Prostate gland (tissue), 2 donors: ENCODE measurements around the gene CSH1. TPM values are rescaled to one million over a fixed set of nuclear protein-coding genes. Genes with fewer than 3 reads are reported as not detected.
"Not testable (repeated sequence)": the region's sequence is repeated elsewhere in the genome, so short reads cannot be mapped to it uniquely, and the experiment has no call there.

Source experiments
- DNase-seq: peaks from one replicate; pipeline ENCODE4 v3.0.0-alpha.2; 2019; ENCODE audit warnings: low spot score
- H3K27ac ChIP-seq, 2 donors: fragments of 200-600 bp; sonication (generic); 2 replicates each; pipeline ENCODE4 v1.5.1; 2017 to 2019
- H3K27me3 ChIP-seq: fragments of 200-600 bp; sonication (generic); replicated peaks from 2 replicates; pipeline ENCODE4 v1.5.1; 2019; ENCODE audit not compliant: insufficient read depth
- H3K36me3 ChIP-seq, 2 donors: fragments of 200-600 bp; sonication (generic); 1 replicate in 1 of 2; 2 replicates in 1 of 2; pipeline versions ENCODE4 v1.5.1 to v1.8.1; 2017 to 2019
- H3K4me1 ChIP-seq: fragments of 200-600 bp; sonication (generic); replicated peaks from 2 replicates; pipeline ENCODE4 v1.5.1; 2019
- H3K4me3 ChIP-seq, 2 donors: fragments of 200-600 bp; sonication (generic); 2 replicates each; pipeline ENCODE4 v1.5.1; 2017 to 2019
- H3K9me3 ChIP-seq: fragments of 200-600 bp; sonication (generic); 2 replicates; pipeline ENCODE4 v1.5.1; 2017
- POLR2A ChIP-seq: fragments of 450-650 bp; IDR thresholded peaks from one replicate; pipeline ENCODE4 v1.6.1; 2016; ENCODE audit warnings: antibody characterized with exemption, mild to moderate bottlenecking
- POLR2AphosphoS5 ChIP-seq: sonication (generic); formaldehyde crosslinking; IDR thresholded peaks from one replicate; pipeline ENCODE4 v1.6.1; 2017; ENCODE audit warnings: antibody characterized with exemption
- WGBS: methylation state at CpG from one replicate; pipeline ENCODE4 v1.1.5; 2018; 5-methylcytosine and 5-hydroxymethylcytosine counted together
- intact Hi-C: fragments of 100-400 bp; cut with DNase I; formaldehyde crosslinking; loops from one replicate; pipeline ENCODE4 v1.14.2; 2022
- total RNA-seq, 2 donors: library from RNA; depleted of rRNA; stranded (reverse); fragments of >200 nt; gene quantifications; one replicate each; pipeline ENCODE4 v1.1.0, GENCODE V29; 2016
- TF ChIP-seq, protein P1 (sequence below), 4 experiments: fragments of 200-600 bp in 2 of 4; fragments of 450-650 bp in 2 of 4; sonication (generic) in 2 of 4; IDR thresholded peaks; 1 replicate in 3 of 4; 2 replicates in 1 of 4; pipeline ENCODE4 v1.5.1; 2016 to 2019; ENCODE audit warnings: antibody characterized with exemption in 4 of 4, mild to moderate bottlenecking in 2 of 4, moderate library complexity in 2 of 4

CSH1 gene
- total RNA-seq, 2 donors from 2014 or later, result not detected

DNA sequence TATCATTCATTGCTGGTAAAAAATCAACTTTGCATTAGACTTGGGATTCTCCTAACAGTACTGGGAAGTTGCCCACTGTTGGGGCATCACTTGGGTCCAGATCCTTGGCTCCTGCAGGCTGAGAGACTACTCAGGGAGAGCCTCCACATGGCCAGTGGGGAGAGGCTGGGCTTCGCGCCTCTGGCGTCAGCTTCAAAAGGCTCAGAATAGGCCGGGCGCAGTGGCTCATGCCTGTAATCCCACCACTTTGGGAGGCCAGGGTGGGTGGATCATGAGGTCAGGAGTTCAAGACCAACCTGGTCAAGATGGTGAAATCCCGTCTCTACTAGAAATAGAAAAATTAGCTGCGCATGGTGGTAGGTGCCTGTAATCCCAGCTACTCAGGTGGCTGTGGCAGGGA is 18.1 kb upstream of the CSH1 start:
- Histone ChIP-seq H3K27me3 (no peaks in the 10 kb centered on the region), H3K4me1 (no peaks in the 10 kb centered on the region), H3K27ac (no peak overlapping the region), H3K9me3 (no peaks in the 10 kb centered on the region), H3K36me3 (no peaks in the 10 kb centered on the region), H3K4me3 (no peak overlapping the region)
- 97% methylated on average over 7 of the region's 7 CpGs for WGBS
- TF ChIP-seq POLR2A (no peak), POLR2AphosphoS5 (no peak)
- TF ChIP-seq, protein P1, sequence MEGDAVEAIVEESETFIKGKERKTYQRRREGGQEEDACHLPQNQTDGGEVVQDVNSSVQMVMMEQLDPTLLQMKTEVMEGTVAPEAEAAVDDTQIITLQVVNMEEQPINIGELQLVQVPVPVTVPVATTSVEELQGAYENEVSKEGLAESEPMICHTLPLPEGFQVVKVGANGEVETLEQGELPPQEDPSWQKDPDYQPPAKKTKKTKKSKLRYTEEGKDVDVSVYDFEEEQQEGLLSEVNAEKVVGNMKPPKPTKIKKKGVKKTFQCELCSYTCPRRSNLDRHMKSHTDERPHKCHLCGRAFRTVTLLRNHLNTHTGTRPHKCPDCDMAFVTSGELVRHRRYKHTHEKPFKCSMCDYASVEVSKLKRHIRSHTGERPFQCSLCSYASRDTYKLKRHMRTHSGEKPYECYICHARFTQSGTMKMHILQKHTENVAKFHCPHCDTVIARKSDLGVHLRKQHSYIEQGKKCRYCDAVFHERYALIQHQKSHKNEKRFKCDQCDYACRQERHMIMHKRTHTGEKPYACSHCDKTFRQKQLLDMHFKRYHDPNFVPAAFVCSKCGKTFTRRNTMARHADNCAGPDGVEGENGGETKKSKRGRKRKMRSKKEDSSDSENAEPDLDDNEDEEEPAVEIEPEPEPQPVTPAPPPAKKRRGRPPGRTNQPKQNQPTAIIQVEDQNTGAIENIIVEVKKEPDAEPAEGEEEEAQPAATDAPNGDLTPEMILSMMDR (IDR thresholded peaks at IDR 0.05), result no peak
- DNase-seq, result no peak
- intact Hi-C loops, result loop anchor here (10.0 kb wide), 1 partner anchor 370 kb away; no protein-coding TSS in a partner anchor

DNA sequence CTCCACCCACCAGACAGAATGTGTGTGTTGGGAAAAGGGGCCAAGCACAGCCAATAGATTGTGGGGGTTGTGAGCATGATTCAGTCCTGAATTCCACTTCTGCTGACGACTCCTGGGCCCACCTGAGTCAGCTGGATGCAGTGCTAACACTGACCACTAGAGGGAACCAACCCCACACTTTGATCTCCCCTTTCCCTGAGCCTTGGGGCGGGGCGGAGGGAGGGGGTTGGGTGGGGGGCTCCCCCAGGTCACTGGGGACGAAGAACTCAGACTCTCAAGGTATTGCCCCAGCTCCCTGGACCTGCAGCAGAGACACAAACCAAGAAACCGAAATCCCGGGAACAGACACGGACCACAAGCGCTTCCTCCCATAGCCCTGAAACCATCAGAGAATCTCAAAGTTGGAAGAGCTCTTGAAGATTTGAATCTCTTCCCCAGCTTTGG is 15.3 kb upstream of the CSH1 start:
- H3K36me3 ChIP-seq, result no peaks in the 10 kb centered on the region
- no peaks in the 10 kb centered on the region for H3K27me3 ChIP-seq
- H3K4me3 ChIP-seq, result no peak overlapping the region
- DNase-seq, result no peak
- no peak for TF ChIP-seq POLR2AphosphoS5
- TF ChIP-seq, protein P1 (IDR thresholded peaks at IDR 0.05), result peak; percentile 37 to 81 (median 68)
- no peaks in the 10 kb centered on the region for H3K4me1 ChIP-seq
- H3K27ac ChIP-seq, result no peak overlapping the region
- no peaks in the 10 kb centered on the region for H3K9me3 ChIP-seq
- 44% methylated on average over 8 of the region's 8 CpGs for WGBS
- intact Hi-C loops, result loop anchor here (10.0 kb wide), 1 partner anchor 373 kb away; no protein-coding TSS in a partner anchor

DNA sequence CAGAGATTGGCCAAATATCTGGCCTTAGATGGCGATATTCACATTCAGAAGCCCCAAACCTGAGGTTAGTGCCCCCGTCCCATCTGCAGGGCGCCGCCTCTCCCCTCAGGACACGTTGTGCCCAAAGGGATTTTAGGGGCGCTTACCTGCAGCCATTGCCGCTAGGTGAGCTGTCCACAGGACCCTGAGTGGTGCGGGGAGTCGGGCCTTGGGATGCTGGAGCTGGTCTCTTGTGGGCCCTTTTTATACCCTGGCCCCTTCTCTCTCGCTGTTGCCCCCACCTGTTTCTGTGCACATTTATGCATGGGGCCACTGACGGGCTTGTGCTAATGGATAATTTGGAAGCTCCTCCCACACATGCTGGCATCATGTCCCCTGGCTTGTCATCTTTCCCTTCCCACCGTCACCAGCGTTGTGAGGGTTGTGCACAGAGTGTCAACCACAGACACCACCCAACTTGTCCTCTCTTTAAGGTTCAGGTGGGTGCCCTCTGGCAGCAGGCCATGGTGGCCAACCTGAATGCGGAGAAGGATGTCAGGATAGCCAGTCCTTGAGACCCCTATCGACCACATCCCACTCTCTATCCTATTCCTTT is 14.8 kb upstream of the CSH1 start, which contains the start of gene CSHL1:
Gene CSHL1, minus strand, starts transcription at position 218 of the 595 bp plus-strand sequence. Its CDS starts 62 bp downstream, at position 156.
- DNase-seq, result no peak
- H3K4me3 ChIP-seq, result no peak within 1 kb of the TSS
- intact Hi-C loops, result loop anchor here (10.0 kb wide), 1 partner anchor 374 kb away; no protein-coding TSS in a partner anchor
- WGBS, result 78% methylated on average over 15 of the region's 15 CpGs
- no peaks in the 10 kb centered on the region for H3K9me3 ChIP-seq
- TF ChIP-seq, protein P1 (IDR thresholded peaks at IDR 0.05), result no peak
- TF ChIP-seq POLR2AphosphoS5 (no peak), POLR2A (no peak)
- H3K4me1 ChIP-seq, result no peaks in the 10 kb centered on the region
- no peaks in the 10 kb centered on the region for H3K36me3 ChIP-seq
- no peak within 1 kb of the TSS for H3K27ac ChIP-seq
- H3K27me3 ChIP-seq, result no peaks in the 10 kb centered on the region

DNA sequence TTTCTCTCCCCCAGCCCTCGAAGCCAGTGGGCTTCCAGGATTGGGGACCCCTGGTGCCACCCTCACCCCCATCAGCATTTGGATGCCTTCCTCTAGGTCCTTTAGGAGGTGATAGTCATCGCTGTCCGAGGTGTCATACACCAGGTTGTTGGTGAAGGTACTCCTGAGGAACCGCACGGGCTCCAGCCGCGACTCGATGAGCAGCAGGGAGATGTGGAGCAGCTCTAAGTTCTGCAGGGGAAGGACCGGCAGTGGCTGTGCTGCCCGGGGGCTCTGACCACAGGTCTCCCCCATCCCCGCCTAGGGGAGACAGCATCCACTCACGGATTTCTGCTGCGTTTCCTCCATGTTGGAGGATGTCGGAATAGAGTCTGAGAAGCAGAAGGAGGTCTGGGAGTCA is 13.7 kb upstream of the CSH1 start:
- no peak for DNase-seq
- WGBS, result 86% methylated on average over 14 of the region's 14 CpGs
- no peak for TF ChIP-seq POLR2A
- TF ChIP-seq, protein P1 (IDR thresholded peaks at IDR 0.05), result no peak
- TF ChIP-seq POLR2AphosphoS5, result no peak
- no peak overlapping the region for H3K4me3 ChIP-seq
- H3K9me3 ChIP-seq, result no peaks in the 10 kb centered on the region
- H3K36me3 ChIP-seq, result no peaks in the 10 kb centered on the region
- no peaks in the 10 kb centered on the region for H3K27me3 ChIP-seq
- H3K27ac ChIP-seq, result no peak overlapping the region
- H3K4me1 ChIP-seq, result no peaks in the 10 kb centered on the region
- intact Hi-C loops, result loop anchor here (10.0 kb wide), 1 partner anchor 375 kb away; no protein-coding TSS in a partner anchor

DNA sequence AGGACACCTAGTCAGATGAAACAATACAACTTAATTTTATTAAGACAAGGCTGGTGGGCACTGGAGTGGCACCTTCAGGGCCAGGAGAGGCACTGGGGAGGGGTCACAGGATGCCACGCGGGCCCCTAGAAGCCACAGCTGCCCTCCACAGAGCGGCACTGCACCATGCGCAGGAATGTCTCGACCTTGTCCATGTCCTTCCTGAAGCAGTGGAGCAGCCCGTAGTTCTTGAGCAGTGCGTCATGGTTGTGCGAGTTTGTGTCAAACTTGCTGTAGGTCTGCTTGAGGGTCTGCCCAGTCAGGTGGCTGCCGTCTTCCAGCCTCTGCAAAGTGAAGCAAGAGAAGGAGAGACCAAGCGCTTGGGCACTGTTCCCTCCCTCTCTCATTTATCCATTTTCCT is 13.2 kb upstream of the CSH1 start:
- H3K27me3 ChIP-seq, H3K9me3 ChIP-seq, DNase-seq, H3K4me3 ChIP-seq, H3K36me3 ChIP-seq, H3K27ac ChIP-seq, H3K4me1 ChIP-seq, intact Hi-C loops: not testable (repeated sequence)
- WGBS, result 84% methylated on average over 10 of the region's 10 CpGs

DNA sequence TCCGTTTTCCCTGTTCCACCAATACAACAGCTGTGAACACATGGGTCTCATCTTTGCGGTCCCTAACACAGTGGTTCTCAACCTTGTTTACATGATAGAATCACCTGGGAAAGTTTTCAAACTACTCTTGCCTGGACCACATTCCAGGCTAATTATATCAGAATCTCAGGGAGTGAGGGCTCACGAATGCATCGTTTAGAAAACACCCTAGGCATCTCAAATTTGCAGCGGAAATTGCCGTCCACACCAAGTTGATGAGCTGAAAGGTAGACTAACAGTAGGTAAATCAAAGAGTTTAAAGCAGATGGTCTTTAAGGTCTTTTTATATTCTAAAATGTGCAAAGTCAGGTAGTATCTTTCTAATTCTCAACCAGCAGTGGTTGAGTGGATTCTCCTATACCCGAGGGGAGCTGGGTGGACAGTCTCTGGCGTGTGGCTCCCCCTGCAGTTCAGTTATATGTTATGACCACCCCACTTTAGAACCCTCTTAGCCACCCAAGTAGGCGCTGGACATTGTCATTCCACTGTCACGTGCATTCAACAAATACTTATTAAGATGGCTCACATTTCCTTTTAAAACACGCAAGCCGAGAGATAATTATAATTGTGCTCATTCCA is 10.9 kb upstream of the CSH1 start:
- H3K4me1 ChIP-seq, H3K36me3 ChIP-seq, H3K27me3 ChIP-seq, H3K9me3 ChIP-seq, H3K27ac ChIP-seq, H3K4me3 ChIP-seq, intact Hi-C loops, DNase-seq: not testable (repeated sequence)
- WGBS, result 49% methylated on average over 12 of the region's 12 CpGs

DNA sequence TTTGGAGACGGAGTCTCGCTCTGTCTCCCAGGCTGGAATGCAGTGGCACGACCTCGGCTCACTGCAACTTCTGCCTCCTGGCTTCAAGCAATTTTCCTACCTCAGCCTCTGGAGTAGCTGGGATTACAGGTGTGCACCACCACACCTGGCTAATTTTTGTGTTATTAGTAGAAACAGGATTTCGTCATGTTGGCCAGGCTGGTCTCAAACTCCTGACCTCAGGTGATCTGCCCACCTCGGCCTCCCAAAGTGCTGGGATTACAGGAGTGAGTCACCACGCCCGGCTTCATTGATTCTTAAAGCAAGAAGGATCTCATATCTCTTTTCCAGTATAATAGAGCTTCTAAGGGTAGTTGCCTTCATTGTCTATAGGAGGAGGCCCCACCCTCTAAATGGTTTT is 8.4 kb upstream of the CSH1 start:
- DNase-seq, H3K9me3 ChIP-seq, intact Hi-C loops, H3K27me3 ChIP-seq, H3K4me1 ChIP-seq, H3K27ac ChIP-seq, H3K4me3 ChIP-seq, H3K36me3 ChIP-seq: not testable (repeated sequence)
- 97% methylated on average over 8 of the region's 8 CpGs for WGBS
